ENCODE measurements around the gene DDX17.

Gene DDX17

DNA sequence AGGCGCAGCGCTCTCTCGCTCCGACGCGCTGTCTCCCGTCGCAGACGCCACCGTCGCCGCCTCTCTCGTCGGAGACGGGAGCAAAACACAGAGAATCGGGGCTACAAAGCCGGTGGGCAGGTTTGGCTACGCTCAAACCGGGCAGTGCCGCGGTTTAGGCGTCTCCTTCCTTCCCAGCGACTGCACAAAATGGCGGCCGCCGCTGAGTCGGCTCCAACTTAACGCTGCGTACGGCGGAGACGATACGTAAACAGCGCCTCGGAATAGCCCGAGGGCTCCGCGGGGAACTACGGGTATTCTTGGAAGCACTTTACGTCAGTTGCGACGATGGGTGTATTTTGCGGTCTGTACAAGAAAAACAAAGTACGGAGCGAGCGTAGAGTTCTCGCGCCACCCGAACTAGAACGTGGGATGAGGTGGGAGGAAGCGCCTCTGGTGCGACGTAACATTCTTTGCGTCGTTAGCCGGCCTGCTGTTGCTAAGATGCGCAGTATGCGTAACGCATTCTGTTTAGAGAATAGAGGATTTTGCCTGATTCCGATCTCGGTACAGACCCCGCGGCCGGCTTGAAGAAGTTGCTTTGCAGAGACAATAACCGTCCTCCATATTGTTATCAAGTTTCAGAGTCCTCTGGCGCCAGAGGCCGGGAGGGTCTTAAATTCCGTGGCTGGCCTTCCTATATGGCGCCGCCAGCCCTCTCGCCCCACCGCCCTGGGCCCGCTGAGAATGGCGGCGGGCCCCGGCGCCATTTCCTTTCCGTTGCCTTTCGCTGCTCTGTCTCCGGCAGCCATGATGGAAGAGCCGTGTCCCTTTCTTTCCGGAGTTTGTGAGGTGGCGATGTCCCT, at the start of gene DDX17:
Gene DDX17, minus strand, starts transcription at position 194 of the 845 bp plus-strand sequence.
- FAIRE-seq (peak; percentile 98), DNase-seq (ENCODE audit: extremely low spot score, insufficient read length, low read depth) (peak; percentile 76)

- FAIRE-seq: no peak
- DNase-seq (ENCODE audit: extremely low spot score, insufficient read length, low read depth): no peak
These were observed 48.2 kb upstream of the DDX17 start for GRCh38 chr22:38554281-38554680.

DNA sequence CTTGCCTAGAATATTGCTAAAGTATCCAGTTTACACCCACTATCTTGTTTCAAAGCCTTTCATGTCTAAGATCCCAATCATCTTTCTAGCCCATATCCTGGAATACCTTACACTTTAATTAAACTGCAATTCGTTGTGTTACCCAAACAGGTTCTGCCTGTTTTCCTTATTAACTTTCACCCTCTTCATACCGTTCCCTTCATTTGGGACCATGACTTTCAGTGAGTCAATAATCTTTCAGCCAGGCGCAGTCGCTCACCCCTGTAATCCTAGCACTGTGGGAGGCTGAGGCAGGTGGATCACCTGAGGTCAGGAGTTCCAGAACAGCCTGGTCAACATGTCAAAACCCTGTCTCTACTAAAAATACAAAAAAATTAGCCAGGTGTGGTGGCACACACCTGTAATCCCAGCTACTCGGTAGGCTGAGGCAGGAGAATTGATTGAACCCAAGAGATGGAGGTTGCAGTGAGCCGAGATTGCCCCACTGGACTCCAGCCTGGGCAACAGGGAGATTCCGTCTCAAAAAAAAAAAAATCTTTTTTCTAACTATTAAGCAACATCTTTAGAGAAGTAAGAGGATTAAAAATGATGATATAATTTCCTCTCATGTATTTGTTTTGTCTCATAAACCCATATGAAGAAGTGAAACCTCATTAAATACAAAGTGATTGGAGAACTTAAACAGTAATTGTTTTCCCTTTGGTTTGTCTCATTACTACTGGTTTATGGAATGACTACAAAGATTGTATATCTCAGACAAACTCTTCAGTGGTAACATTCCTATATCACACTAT, 43.2 kb upstream of the DDX17 start:
- FAIRE-seq (peak; percentile 44), DNase-seq (ENCODE audit: extremely low spot score, insufficient read length, low read depth) (no peak)

GRCh38 chr22:38540701-38541100, 34.6 kb upstream of the DDX17 start:
- DNase-seq (ENCODE audit: extremely low spot score, insufficient read length, low read depth): no peak
- no peak for FAIRE-seq

DNA sequence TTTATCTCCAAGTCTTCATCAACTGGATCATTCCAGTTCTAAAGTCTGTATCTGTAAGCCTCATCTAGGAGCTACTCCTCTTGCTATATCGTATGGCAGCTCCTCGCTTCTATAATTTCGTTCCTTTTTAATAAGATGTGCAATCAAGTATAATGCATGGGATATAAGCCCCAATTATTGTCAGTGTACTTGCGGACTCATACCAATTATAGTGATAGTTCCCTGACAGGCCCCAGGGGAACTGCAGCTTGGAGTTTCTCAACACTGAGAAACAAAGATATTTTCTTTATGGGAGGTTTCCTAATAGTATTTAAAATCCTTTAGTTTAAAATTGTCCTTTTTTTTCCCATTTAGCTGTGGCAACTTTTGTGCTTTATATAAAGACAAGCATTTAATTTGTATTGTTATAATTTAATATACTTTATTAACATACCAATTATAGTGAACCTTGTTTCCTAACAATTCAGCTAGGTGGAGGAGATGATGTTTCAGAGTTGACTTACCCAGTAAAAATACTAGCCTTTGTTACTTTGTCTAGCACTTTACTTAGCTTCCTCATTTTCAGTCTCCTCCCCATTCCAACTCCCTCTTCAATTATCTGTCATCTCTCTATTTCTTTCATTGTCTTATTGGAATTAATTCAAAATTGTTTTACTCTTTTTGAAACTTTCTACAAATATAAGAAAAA, 25.3 kb upstream of the DDX17 start:
- FAIRE-seq (no peak), DNase-seq (ENCODE audit: extremely low spot score, insufficient read length, low read depth) (no peak)

GRCh38 chr22:38524429-38524828, 18.3 kb upstream of the DDX17 start:
- DNase-seq (ENCODE audit: extremely low spot score, insufficient read length, low read depth): no peak
- FAIRE-seq: no peak

- no peak for DNase-seq (ENCODE audit: extremely low spot score, insufficient read length, low read depth)
These were observed 17.4 kb upstream of the DDX17 start for GRCh38 chr22:38523479-38523878.

DNA sequence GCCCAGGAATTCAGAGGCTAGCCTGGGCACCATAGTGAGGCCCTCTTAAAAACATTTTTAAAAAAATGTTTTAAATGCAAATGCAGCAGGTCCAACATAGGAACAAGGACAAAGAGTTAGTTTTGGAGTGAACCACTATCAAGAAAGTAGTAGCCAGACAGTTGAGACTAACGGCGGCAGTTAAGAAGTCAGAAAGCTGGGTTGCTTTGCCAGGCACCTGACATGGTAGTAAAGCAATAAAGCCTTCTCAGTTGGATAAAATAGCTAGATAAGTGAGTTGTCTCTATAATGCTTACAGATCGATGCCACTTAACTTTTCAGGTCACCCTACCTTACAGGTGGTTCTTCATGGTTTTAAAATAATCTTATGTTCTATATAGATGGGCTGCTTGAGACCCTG, 16.9 kb upstream of the DDX17 start:
- DNase-seq (ENCODE audit: extremely low spot score, insufficient read length, low read depth): no peak
- no peak for FAIRE-seq

More at GRCh38 chr22:38523479-38523878, 17.4 kb upstream of the DDX17 start:
- no peak for FAIRE-seq

GRCh38 chr22:38519453-38520250, 13.5 kb upstream of the DDX17 start:
- FAIRE-seq (no peak), DNase-seq (ENCODE audit: extremely low spot score, insufficient read length, low read depth) (no peak)

GRCh38 chr22:38518620-38519019, 12.5 kb upstream of the DDX17 start:
- no peak for DNase-seq (ENCODE audit: extremely low spot score, insufficient read length, low read depth)
- FAIRE-seq: no peak

- DNase-seq (ENCODE audit: extremely low spot score, insufficient read length, low read depth) (peak; percentile 9), FAIRE-seq (peak; percentile 67)
These were observed 7.0 kb upstream of the DDX17 start for GRCh38 chr22:38513063-38513462.

DNA sequence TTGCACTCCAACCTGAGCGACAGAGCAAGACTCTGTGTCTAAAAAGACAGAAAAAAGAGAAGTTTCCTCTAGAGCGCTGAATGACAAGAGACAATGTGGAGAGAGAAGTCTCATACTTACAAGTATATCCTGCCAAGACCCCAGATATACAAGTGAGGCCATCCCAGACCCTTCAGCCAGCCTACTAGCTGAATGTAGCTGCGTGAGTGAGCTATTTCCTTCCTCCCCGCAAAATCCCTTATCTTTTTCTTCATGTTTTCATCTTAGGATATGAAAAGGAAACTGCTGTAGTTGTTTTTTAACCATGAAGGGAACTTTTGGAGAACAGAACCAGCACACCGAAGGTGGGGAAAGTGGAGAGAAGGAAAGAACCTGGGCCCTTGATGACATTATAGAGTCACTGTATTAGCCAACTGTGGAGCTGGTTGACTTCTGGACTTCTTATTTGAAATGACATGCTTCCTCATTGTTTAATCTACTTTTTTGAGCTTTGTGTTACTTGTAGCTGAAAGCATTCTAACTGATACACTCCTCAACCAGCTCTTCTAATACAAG, 4.4 kb upstream of the DDX17 start:
- FAIRE-seq (no peak), DNase-seq (ENCODE audit: extremely low spot score, insufficient read length, low read depth) (no peak)

- DNase-seq (ENCODE audit: extremely low spot score, insufficient read length, low read depth): peak; percentile 12
- no peak for FAIRE-seq
These were observed 482 bp downstream of the DDX17 start for GRCh38 chr22:38505541-38506117.

DNA sequence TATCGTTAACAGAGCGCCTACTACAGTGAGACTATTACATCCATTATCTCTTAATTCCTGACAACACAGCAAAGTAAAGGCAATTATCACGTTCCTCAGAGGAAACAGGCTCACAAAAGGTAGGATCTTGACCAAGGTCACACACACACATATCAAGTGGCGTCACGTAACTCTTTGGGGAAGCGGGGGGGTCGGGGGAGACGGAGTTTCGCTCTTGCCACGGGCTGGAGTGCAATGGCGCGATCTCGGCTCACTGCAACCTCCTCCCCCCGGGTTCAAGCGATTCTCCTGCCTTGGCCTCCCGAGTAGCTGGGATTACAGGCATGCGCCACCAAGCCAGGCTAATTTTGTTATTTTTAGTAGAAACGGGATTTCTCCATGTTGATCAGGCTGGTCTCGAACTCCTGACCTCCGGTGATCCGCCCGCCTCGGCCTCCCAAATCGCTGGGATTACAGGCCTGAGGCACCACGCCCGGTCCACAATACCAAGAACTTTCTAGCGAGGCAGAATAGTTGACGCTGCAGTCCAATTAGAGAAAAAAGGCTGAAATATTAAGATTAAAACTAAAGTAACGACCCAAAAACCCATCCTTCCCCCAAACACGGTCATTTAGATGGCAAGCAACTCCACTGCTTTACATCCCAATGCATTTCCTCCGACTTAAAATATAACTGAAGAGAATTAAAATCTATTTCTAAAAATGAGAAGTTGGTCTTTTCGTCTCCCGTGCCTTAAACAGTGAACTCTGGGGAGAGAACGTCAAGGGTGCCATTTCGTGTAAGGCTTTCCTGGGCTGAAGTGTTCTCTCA, 1.2 kb downstream of the DDX17 start:
- FAIRE-seq (peak; percentile 72), DNase-seq (ENCODE audit: extremely low spot score, insufficient read length, low read depth) (peak; percentile 9)

DNA sequence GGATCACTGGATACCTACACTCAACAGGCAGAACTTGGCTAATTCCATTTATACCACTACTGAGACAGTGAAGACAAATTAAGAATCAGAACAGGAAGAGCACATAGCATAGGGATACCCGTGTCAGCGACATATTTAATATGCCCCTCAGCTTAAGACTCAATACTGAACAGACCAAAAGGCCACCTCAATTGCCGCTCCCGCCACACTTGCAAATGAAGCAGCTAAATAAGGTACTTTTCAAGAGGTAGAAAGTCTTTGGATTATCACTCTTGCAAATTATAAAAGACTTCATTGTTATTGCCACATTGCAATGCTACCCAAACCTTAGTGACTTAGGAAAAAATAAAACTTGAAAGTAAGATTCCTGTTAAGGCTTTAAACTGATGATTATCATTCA, 3.1 kb downstream of the DDX17 start:
- no peak for DNase-seq (ENCODE audit: extremely low spot score, insufficient read length, low read depth)
- FAIRE-seq: no peak

DNA sequence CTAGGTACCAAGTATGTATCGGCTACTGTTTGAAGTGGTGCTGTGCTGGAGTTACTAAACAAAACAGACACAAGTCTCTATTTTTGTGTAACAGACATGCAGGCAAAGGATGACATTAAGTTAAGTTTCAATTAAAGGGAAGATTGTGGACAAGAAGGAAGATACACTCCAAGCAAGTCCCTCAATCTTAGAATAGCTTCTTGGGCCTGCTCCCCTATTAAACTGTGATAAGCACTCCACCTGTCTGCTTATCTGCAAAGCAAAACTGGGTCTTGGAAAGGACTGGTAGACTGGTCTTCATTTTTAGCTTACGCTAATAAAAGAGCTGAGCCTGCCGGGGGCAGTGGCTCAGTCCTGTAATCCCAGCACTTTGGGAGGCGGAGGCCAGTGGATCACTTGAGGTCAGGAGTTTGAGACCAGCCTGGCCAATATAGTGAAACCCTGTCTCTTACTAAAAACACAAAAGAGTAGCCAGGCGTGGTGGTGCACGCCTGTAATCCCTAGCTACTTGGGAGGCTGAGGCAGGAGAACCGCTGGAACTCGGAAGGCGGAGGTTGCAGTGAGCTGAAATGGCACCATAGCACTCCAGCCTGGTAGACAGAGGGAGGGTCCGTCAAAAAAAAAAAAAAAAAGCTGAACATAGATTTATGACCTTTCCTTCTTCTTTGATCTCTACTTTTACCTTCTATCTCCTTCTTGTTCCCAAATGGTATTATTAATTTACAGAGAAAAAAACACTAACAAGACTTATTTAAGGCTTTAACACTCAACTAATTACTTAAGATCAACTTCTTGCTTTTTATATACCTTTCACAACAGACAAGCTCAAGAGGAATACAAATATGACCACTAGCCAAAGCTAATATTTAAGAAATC, 4.1 kb downstream of the DDX17 start:
- FAIRE-seq (no peak), DNase-seq (ENCODE audit: extremely low spot score, insufficient read length, low read depth) (no peak)

DNA sequence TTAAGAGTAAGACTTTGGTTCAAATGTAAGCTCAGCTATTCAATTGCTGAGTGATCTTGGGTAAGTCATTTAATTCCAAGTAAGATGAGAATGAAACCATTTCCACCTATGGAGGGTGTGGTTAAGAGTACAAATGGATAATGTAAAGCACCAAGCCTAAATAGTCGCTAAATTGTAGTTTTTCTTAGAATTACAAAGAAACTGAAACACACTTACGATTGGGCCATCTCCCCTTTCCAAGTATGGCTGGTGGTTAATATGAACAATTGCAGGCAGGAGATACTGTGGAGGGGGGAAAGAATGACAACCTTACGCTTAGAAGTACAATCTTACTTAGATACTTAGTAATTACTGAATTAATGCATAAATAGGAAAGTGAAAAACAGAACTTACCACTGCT, 8.2 kb downstream of the DDX17 start:
- no peak for DNase-seq (ENCODE audit: extremely low spot score, insufficient read length, low read depth)
- FAIRE-seq: no peak
